Activated gamma-delta T cell (primary cell): ENCODE data around the gene PAPPA2.

Experiments used
- DNase-seq: peaks from one replicate; lab custom pipeline; 2025; lab: John Stamatoyannopoulos, UW

The PAPPA2 gene

DNA sequence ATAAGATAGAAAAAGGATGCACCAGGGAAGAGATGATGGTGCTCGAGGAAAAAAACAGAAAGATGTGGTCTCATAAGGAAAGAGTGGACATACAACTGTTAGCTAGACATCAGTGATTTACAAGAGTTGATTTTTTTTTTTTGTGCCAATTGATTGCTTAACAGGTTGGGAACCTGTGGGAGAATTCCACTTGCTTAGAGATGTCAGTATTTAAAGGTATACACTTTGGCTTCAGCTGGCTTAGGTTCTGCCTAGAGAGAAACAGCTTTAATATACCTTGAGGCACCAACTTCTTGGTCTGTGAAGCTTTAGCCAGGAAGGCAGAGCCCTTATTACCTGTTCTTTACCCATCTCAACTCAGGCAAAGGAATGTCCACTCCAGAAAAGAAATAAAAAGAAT lies 303.8 kb downstream of the PAPPA2 start:
- no peak for DNase-seq

- DNase-seq = no peak
These were observed 304.8 kb downstream of the PAPPA2 start for GRCh38 chr1:176767714-176768136.

GRCh38 chr1:176768532-176768931 lies 305.6 kb downstream of the PAPPA2 start:
- DNase-seq = no peak

DNA sequence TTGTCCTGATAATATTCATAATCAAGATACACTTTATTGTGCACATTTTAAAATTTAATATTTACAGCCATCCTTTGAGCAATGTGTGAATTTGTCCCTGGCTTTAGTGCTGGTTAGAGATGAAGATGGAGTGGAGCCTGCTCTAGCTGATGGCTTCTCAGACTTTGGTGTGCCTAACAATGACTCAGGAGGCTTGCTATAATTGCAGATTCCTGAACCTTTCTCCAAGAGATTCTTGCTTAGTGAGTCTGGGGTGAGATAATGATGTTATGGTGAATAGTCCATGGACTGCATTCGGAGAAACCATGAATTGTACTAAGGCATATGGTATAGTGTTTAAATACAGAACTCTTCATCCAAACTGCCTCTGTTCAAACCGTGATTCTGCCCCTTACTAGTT lies 307.1 kb downstream of the PAPPA2 start:
- no peak for DNase-seq

- no peak for DNase-seq
These were observed 310.1 kb downstream of the PAPPA2 start for GRCh38 chr1:176773038-176773437.

DNA sequence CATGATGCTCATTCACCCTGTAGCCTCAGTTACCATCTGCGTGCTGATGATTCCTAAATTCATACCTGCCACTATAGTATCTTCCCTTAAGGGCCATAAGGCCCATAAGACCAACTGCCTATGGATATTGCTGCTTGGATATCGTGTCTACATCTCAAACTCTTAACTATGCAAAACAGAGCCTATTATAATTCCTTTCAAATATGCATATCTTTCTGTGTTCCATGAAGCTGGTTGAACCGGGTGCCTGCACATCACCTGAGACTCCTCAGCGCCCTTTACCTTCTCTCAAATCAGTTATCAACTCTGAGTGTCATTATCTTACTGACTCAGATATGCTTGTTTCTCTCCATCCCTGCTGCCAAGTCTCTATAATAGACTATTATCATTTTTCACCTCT lies 311.2 kb downstream of the PAPPA2 start:
- no peak for DNase-seq

GRCh38 chr1:176775378-176775777 lies 312.4 kb downstream of the PAPPA2 start:
- no peak for DNase-seq

DNA sequence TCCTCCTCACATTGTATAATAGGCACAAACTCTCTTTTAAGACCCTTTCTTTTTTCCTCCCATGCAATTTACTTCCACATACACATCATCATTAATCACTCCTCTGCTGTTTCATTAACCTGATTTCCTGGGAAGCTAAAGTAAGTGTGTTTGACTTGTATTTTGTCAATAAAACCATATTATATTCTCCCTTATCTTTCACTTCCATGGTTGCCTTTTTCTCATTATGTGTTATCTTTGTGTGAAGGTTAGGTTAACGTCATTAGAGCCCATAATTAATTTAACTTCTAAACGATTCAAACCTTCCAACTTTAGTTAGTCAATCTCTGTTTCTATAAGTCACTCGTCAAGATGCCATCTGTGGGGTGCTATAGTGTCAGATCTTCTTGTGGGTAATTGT lies 313.0 kb downstream of the PAPPA2 start:
- DNase-seq = no peak

DNA sequence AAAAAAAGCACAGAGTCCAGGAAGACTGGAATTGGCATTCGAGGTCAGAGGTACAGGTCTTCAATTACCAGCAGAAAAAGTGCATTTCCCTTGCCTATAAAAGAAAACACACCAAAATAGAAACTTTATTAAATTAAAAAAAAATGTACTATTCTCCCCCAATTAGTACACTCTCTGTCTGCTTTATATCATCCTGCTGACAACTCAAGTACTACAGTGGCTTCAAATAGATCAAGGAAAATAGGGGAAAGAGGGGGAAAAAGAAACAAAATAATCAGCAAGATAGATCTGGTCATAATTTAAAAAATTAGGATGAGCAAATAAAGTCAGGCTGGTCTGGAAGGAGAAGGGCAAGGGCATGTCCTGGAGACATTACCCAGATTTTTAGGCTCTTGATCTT lies 315.1 kb downstream of the PAPPA2 start:
- DNase-seq = no peak

DNA sequence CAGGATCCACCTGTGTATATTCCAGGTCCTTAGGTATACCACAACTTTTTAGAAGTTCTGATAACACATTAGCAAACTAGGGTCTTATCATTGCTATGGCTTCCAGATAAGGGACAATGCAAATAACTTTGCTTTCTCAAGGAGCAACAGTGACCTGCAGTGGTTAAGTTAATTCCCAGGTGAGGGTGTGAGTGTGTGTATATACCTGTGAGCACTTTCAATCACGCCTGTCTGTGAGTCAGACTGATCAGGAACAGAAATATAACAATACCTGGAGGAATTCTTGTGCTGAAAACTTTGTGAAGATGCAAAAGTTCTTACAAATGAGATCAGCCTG lies 317.0 kb downstream of the PAPPA2 start:
- no peak for DNase-seq

DNA sequence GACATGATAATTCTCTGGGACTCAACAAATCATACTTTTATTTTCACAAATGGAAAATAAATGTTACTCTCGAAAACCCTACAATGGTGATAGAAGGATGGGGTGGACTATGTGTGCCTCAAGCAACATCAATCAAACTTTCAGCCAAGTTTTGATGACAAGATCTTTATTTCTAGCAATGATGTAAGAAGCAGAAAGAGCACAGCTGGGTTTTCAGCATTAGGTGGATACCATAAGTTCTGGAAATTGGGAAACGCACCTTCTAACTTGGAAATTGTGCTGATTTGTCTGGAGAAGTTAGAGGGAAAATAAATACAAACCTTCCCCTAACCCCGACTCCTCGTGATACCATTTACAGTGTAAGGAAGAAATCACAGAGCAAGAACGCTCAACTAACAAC lies 320.3 kb downstream of the PAPPA2 start:
- no peak for DNase-seq

- no peak for DNase-seq
These were observed 322.1 kb downstream of the PAPPA2 start for GRCh38 chr1:176785056-176785455.

DNA sequence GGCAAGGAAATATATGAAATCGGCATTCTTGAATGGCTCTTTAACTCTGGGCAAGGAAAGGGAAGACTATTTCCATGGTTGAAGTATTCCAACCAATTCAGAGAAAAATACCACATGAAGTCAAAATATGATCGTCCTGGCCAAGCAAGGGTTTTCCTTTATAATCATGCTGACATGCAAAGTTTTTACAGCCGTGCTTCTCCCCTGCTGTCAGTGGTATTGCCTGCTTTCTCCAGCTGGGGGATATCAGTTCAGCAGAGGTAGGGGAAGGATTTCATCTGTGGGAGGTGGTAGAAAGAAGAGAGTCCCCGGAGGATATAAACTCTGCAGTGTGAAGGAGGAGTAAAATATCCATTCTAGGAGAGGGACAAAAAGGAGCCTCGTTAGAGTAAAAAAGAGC lies 322.8 kb downstream of the PAPPA2 start:
- no peak for DNase-seq

DNA sequence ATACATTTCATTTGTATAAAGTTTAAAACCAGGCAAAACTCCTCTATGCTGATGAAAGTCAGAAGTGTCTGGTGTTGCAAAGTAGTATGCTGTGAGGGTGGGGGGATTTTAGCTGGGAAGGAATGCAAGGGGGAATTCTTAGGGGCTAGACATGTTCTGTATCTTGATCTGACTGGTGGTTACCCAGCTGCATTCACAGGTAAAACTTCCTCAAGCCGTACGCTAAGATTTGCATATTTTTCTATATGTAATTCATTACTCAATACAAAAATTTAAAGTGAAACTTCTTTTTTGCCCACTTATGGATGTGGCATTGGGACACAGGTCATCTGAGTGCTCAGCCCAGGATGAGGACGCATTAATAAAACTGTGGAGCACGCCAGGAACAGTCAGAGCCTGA lies 323.3 kb downstream of the PAPPA2 start:
- no peak for DNase-seq

DNA sequence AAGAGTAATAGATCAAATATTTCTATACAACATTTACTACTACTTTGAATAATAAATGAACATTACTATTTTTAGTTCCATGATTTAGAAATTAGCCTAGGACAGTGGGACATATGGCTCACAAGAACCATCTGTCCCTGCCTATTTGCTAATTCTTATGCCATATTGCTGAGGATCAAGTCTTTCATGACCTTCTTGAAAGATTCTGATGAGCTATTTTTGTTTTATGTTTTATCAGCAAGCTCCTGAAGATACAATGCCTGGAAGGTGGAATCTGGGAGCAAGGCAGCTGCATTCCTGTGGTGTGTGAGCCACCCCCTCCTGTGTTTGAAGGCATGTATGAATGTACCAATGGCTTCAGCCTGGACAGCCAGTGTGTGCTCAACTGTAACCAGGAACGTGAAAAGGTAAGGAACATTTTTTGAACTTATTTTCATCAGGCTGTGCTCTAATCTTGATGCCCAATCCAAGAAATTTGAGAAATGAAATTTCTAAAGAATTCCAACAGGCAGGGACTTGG lies 326.7 kb downstream of the PAPPA2 start:
- DNase-seq = no peak

DNA sequence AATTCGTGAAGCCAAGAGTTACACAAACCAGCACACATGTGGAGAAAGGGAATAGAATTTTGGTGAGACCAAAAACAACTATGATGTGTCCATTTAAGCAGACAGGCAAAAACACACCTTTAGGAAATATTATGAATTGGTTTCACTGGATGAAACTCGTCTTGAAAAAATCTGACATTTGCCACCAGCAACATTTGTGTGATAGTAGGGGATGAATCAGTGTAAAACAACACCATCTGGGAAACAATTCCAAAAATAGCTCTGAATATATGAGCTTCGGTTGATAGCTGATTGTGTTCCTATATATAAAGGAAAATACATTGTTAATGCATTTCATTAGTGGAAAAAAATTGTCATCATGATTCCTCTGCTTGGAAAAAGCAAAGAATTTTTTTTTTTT lies 327.8 kb downstream of the PAPPA2 start:
- no peak for DNase-seq

DNA sequence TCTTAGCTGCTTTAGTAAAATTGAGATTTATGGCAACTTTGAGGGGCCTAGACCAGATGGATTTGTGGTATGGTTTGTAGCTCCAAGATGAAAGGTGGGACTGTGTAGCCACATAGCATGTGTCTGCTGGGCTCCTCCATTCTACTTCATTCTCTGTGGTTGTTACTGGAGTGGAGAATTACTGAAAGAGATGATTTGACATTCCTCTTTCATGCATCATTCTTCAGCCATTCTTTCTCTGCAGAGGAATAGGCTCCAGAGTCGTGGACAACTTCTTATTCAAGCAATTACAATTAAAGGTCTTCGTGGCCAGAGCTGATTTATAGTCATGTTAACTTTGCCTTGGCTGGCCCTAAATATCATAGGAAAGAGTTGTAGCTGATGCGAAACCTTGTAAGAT lies 328.9 kb downstream of the PAPPA2 start:
- no peak for DNase-seq

DNA sequence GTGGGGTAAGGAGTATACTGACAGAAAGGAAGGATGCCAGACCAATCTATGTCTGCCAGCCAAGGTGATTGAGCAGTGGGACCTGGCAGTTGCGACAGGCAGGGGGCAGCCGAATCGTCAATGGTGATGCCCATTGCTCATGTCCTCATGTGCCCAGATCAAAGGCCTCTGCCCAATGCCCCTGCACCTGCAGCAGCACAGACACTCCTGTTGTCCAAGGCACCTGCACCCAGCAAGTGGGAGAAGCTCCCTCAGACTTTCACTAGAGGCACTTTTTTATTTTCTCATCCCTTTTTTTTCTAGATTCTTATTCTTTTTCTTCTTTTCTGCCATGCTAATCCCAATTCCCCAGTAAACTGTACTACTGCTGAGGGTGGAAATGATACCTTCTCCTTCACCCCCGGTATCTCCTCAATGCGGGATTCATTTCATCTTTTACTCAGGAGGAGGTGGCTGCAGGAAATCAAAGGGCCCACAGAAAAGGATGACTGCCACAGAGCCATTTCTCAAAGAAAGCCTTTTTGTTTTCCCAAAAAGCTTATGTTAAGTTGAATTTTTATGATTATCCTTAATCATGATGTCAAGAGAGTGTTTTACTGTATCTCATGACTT lies 332.0 kb downstream of the PAPPA2 start:
- no peak for DNase-seq

- DNase-seq = no peak
These were observed 333.0 kb downstream of the PAPPA2 start for GRCh38 chr1:176795929-176796328.

GRCh38 chr1:176796583-176796982 lies 333.6 kb downstream of the PAPPA2 start:
- no peak for DNase-seq

DNA sequence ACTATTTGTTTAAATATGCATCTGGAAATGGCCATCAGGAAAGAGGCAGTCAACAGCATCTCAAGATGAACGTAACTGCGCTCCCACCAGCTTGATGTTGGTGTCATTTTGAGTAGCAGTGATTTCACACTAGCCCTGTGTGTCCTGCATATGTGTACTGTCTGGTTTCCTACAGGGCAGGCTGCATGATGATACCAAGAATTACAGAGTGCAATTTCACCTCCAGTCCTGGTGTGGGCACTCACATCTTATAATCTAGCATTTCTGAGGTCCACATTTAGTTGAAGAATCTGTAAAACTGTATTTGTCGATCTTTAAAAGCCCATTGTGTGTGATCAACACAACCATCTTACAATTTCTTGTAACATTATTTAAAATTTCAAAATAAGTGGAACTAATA lies 336.4 kb downstream of the PAPPA2 start:
- no peak for DNase-seq

GRCh38 chr1:176800978-176801513 lies 338.1 kb downstream of the PAPPA2 start:
- DNase-seq = no peak

DNA sequence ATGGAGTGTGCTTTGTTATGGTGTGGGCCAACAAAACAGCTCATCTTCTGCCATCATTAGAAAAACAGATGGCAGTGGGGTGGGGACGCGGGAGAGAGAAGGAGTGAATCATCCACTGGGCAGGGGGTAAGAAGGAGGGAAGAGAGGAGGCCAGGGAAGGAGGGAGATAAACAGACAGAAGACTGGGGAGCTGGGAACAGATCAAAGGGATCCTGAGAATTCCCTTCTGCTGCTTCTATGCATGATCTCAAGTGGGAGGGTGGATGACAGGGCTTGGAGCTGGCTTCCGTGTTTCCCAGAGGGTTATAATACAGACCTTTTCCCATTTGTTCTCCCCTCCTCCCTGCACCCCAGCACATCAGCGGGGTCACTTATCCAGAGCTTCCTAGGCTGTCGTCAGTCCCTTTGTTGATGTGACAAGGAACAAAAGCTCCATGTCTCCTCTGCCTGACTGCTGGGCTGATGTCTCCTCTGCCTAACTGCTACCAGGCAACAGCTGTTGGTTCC lies 338.6 kb downstream of the PAPPA2 start:
- no peak for DNase-seq

DNA sequence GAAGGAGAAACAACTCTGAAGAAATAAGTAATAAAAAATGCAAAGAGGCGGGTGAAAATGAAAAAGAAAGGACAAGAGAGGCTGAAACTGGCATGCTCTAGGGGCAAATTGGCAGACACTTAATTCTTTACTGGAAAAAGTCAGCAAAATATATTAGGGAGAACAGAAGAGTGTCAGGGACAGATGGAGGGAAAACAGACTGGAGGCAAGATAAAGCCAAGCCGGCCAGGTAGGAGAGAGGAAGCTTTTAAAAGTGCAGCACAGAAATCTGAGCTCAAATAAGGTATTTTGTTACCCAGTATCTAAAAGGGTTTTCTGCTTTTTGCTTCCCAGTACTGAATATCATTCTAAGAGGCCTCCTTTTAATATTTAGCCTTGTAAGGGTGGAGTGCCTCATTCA lies 339.3 kb downstream of the PAPPA2 start:
- no peak for DNase-seq
